ENCODE results near the gene FRAS1.

FRAS1 gene

GRCh38 chr4:78480286-78480685, 423.2 kb downstream of the FRAS1 start:
- ChIA-PET POLR2A (no interaction called here), CTCF (no interaction called here)
- no peak for DNase-seq (ENCODE audit: extremely low spot score)
- TF ChIP-seq FOXA1 (IDR thresholded peaks at IDR 0.05) (no peak), NFRKB (IDR thresholded peaks at IDR 0.05) (no peak)

DNA sequence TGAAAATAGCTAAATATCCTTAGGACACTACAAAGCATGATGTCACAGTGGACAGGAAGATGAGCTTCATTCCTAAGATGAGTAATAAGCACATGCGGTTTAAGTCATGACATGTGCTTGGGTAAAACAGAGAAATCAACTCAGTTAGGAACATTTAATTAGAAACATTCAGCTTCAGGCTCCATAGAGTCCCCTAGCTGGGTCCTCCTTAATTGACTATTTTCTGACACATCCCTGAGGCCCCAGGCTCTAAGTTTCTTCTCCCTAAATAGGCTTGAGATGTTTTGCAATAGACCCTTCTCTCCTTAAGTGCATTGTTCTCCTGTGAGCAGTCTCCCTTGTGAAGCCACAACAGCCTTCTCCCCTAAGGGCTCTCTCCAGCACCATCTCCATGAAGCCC, 424.1 kb downstream of the FRAS1 start:
- TF ChIP-seq TARDBP (IDR thresholded peaks at IDR 0.05) (no peak), ZNF384 (IDR thresholded peaks at IDR 0.05) (no peak), L3MBTL2 (conservative IDR thresholded peaks at IDR 0.05) (no peak), HDGF (IDR thresholded peaks at IDR 0.05; ENCODE audit: borderline replicate concordance) (no peak), LEF1 (IDR thresholded peaks at IDR 0.05; ENCODE audit: borderline replicate concordance) (no peak), ARNT (IDR thresholded peaks at IDR 0.05) (no peak), CTBP1 (IDR thresholded peaks at IDR 0.05; ENCODE audit: borderline replicate concordance) (no peak)
- ChIA-PET CTCF (no interaction called here), POLR2A (no interaction called here)
- DNase-seq (ENCODE audit: extremely low spot score) = no peak

DNA sequence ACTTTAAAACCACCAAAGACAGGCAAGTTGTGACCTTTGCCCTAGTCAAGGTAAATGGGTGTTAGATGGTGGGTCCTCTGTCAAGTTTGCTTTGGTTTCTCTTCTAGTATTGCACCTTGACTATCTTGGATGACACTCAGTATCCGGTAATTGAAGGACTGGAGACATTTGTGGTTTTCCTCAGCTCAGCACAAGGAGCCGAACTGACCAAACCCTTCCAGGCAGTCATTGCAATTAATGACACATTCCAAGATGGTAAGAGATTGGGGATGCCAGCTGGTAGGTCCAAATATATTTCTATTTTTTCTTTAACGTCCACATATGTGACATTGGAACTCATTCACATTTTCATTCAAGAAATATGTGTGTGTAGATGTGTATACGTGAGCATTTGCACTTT, 425.2 kb downstream of the FRAS1 start:
- TF ChIP-seq FOXA1 (IDR thresholded peaks at IDR 0.05) (no peak), BHLHE40 (IDR thresholded peaks at IDR 0.05; ENCODE audit: borderline replicate concordance) (no peak), SUZ12 (IDR thresholded peaks at IDR 0.05) (no peak), CTBP1 (IDR thresholded peaks at IDR 0.05; ENCODE audit: borderline replicate concordance) (no peak), NFRKB (IDR thresholded peaks at IDR 0.05) (no peak), ELF4 (IDR thresholded peaks at IDR 0.05) (no peak), TARDBP (IDR thresholded peaks at IDR 0.05) (no peak), LEF1 (IDR thresholded peaks at IDR 0.05; ENCODE audit: borderline replicate concordance) (no peak), ZNF384 (IDR thresholded peaks at IDR 0.05) (no peak), SP1 (IDR thresholded peaks at IDR 0.05) (no peak), FOXM1 (IDR thresholded peaks at IDR 0.05; ENCODE audit: borderline replicate concordance) (no peak), ARNT (IDR thresholded peaks at IDR 0.05) (no peak), HDGF (IDR thresholded peaks at IDR 0.05; ENCODE audit: borderline replicate concordance) (no peak), L3MBTL2 (conservative IDR thresholded peaks at IDR 0.05) (no peak), FOXK2 (IDR thresholded peaks at IDR 0.05) (no peak)
- TF ChIP-seq, protein P1, sequence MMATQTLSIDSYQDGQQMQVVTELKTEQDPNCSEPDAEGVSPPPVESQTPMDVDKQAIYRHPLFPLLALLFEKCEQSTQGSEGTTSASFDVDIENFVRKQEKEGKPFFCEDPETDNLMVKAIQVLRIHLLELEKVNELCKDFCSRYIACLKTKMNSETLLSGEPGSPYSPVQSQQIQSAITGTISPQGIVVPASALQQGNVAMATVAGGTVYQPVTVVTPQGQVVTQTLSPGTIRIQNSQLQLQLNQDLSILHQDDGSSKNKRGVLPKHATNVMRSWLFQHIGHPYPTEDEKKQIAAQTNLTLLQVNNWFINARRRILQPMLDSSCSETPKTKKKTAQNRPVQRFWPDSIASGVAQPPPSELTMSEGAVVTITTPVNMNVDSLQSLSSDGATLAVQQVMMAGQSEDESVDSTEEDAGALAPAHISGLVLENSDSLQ (IDR thresholded peaks at IDR 0.05) = no peak
- CTCF ChIA-PET = no interaction called here
- POLR2A ChIA-PET = no interaction called here
- DNase-seq (ENCODE audit: extremely low spot score) = no peak

DNA sequence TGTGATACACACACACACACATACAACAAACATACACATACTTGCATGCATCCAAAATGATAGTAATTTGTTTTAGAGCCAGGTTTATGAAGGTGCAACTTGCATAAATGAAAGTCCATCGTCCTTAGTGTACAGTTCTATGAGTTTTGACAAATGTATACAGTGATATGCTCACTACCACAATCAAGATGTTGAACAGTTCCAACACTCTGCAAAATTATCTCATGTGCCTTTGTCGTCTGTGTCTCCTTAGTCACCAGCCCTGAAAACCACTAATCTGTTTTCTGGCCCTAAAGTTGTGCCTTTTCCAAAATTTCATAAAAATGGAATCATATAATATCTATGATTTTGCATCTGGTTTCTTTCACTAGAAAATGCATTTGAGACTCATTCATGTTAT, 426.7 kb downstream of the FRAS1 start:
- no peak for TF ChIP-seq FOXA1 (IDR thresholded peaks at IDR 0.05)
- TF ChIP-seq BHLHE40 (IDR thresholded peaks at IDR 0.05; ENCODE audit: borderline replicate concordance) = no peak
- TF ChIP-seq, protein P1 (IDR thresholded peaks at IDR 0.05) = no peak
- no peak for TF ChIP-seq TARDBP (IDR thresholded peaks at IDR 0.05)
- TF ChIP-seq SP1 (IDR thresholded peaks at IDR 0.05) = no peak
- no peak for TF ChIP-seq ZNF384 (IDR thresholded peaks at IDR 0.05)
- TF ChIP-seq HDGF (IDR thresholded peaks at IDR 0.05; ENCODE audit: borderline replicate concordance) = no peak
- TF ChIP-seq ELF4 (IDR thresholded peaks at IDR 0.05) = no peak
- TF ChIP-seq FOXM1 (IDR thresholded peaks at IDR 0.05; ENCODE audit: borderline replicate concordance) = no peak
- no peak for TF ChIP-seq LEF1 (IDR thresholded peaks at IDR 0.05; ENCODE audit: borderline replicate concordance)
- TF ChIP-seq NFRKB (IDR thresholded peaks at IDR 0.05) = no peak
- no peak for DNase-seq (ENCODE audit: extremely low spot score)
- POLR2A ChIA-PET = no interaction called here
- CTCF ChIA-PET = no interaction called here

DNA sequence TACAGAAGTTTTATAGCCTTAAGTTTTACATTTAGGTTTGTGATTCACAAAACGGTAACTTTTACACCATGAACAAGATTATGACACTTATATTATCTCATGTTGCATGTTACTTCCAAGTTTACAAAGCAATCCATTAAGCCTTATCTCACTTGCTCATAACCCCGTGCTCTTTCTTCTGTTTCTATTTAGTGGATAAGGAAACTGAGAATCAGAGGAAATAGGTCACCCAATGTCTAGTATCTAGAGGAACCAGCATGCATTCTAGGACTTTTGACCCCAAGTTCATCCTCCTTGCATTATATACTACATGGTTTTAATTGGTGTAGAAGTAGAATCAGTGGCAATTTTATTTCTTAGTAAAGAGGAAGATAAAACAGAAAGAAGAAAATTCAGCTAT, 427.5 kb downstream of the FRAS1 start:
- DNase-seq (ENCODE audit: extremely low spot score) = no peak
- POLR2A ChIA-PET = no interaction called here
- CTCF ChIA-PET = no interaction called here
- no peak for TF ChIP-seq FOXK2 (IDR thresholded peaks at IDR 0.05)
- no peak for TF ChIP-seq ARNT (IDR thresholded peaks at IDR 0.05)
- no peak for TF ChIP-seq LEF1 (IDR thresholded peaks at IDR 0.05; ENCODE audit: borderline replicate concordance)
- TF ChIP-seq SUZ12 (IDR thresholded peaks at IDR 0.05) = no peak
- TF ChIP-seq ELF4 (IDR thresholded peaks at IDR 0.05) = no peak
- TF ChIP-seq SP1 (IDR thresholded peaks at IDR 0.05) = no peak
- TF ChIP-seq, protein P1 (IDR thresholded peaks at IDR 0.05) = no peak
- TF ChIP-seq CTBP1 (IDR thresholded peaks at IDR 0.05; ENCODE audit: borderline replicate concordance) = no peak
- no peak for TF ChIP-seq FOXM1 (IDR thresholded peaks at IDR 0.05; ENCODE audit: borderline replicate concordance)
- no peak for TF ChIP-seq L3MBTL2 (conservative IDR thresholded peaks at IDR 0.05)
- no peak for TF ChIP-seq FOXA1 (IDR thresholded peaks at IDR 0.05)
- TF ChIP-seq TARDBP (IDR thresholded peaks at IDR 0.05) = no peak
- no peak for TF ChIP-seq HDGF (IDR thresholded peaks at IDR 0.05; ENCODE audit: borderline replicate concordance)
- TF ChIP-seq NFRKB (IDR thresholded peaks at IDR 0.05) = no peak

DNA sequence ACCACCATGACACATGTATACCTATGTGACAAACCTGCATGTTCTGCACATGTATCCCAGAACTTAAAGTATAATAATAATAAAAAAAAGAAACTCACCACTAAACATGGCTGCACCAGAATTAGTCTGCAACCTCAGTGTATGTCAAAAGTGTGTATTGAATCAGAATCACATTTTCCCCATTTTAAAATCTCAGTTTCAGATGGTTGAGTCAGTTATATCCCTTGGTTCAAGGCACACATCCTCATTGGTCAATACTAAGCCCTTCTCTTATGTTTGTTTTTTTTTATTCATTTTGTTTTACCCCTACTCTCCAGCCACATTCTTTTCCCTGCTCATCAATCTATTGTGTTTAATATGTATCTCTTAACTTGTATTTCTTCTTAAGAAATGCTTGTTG, 436.6 kb downstream of the FRAS1 start:
- POLR2A ChIA-PET = no interaction called here
- TF ChIP-seq HDGF (IDR thresholded peaks at IDR 0.05; ENCODE audit: borderline replicate concordance) = no peak
- TF ChIP-seq FOXK2 (IDR thresholded peaks at IDR 0.05) = no peak
- TF ChIP-seq LEF1 (IDR thresholded peaks at IDR 0.05; ENCODE audit: borderline replicate concordance) = no peak
- no peak for TF ChIP-seq NFRKB (IDR thresholded peaks at IDR 0.05)
- no peak for TF ChIP-seq FOXA1 (IDR thresholded peaks at IDR 0.05)
- TF ChIP-seq SP1 (IDR thresholded peaks at IDR 0.05) = no peak
- TF ChIP-seq, protein P1 (IDR thresholded peaks at IDR 0.05) = no peak
- no peak for TF ChIP-seq FOXM1 (IDR thresholded peaks at IDR 0.05; ENCODE audit: borderline replicate concordance)
- no peak for TF ChIP-seq SUZ12 (IDR thresholded peaks at IDR 0.05)
- TF ChIP-seq TARDBP (IDR thresholded peaks at IDR 0.05) = no peak
- no peak for TF ChIP-seq ELF4 (IDR thresholded peaks at IDR 0.05)
- TF ChIP-seq L3MBTL2 (conservative IDR thresholded peaks at IDR 0.05) = no peak
- TF ChIP-seq ARNT (IDR thresholded peaks at IDR 0.05) = no peak
- TF ChIP-seq ZNF384 (IDR thresholded peaks at IDR 0.05) = no peak
- no peak for TF ChIP-seq CTBP1 (IDR thresholded peaks at IDR 0.05; ENCODE audit: borderline replicate concordance)

More for the DNA sequence above, 436.6 kb downstream of the FRAS1 start:
- DNase-seq (ENCODE audit: extremely low spot score) = no peak
- CTCF ChIA-PET = no interaction called here

All from HEK293T (cell line).